Activated CD4-positive, CD25-positive, alpha-beta regulatory T cell treated with anti-CD3 and anti-CD28 coated beads, Interleukin-2, amount 50 U/mL, for 72 hours (primary cell): ENCODE measurements around the gene RASSF7.
A peak's percentile ranks its signal among the peaks of the same experiment; 100 is the strongest.

Source experiments
- DNase-seq: peaks from one replicate; pipeline ENCODE4 v3.0.0; 2021

RASSF7 gene

GRCh38 chr11:587978-588380 lies 27.2 kb downstream of the RASSF7 start:
- DNase-seq, result peak; percentile 62

- no peak for DNase-seq
Observed at GRCh38 chr11:589798-590197, 29.0 kb downstream of the RASSF7 start.

DNA sequence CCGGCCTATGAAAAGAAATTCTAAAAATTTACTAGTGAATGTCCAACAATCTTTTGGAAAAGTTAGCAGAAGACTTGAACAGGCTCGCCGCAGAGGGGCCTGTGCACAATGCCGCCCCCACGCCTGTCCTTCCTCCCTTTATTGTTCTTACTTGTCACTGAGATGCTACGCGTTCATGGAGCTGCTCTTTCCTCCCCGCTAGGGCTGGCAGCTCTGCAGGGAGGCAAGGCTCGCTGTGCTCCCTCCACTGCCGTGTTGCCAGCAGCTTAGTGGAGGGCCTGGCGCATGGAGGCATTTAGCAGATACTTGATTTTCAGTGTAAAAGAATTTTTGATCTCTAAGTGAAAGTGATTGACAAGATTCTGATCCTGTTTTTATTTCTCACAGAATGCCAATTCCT lies 30.2 kb downstream of the RASSF7 start:
- DNase-seq, result no peak

GRCh38 chr11:592501-592900 lies 31.7 kb downstream of the RASSF7 start:
- no peak for DNase-seq

GRCh38 chr11:592918-593317 lies 32.1 kb downstream of the RASSF7 start:
- DNase-seq, result no peak

GRCh38 chr11:593347-593746 lies 32.6 kb downstream of the RASSF7 start:
- no peak for DNase-seq

DNA sequence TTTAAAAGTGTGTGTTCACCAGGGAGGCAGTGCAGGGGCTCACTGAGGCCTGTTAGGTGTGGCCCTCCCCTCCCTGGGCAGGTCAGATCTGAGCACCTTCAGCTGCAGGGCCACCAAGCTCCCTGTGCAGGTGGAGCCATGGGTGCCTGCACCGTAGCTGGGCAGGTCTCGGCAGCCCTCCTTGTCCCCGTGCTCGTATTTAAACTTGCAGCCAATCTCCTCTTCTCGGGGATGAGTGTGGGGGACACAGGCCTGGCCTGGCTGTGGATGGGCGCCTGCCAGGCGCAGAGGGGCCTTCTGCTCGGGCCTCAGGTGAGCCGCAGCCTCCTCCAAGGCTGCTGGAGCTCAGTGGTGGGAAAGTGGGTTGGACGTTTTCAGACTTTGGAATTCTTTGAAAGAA lies 34.6 kb downstream of the RASSF7 start:
- DNase-seq, result no peak

DNA sequence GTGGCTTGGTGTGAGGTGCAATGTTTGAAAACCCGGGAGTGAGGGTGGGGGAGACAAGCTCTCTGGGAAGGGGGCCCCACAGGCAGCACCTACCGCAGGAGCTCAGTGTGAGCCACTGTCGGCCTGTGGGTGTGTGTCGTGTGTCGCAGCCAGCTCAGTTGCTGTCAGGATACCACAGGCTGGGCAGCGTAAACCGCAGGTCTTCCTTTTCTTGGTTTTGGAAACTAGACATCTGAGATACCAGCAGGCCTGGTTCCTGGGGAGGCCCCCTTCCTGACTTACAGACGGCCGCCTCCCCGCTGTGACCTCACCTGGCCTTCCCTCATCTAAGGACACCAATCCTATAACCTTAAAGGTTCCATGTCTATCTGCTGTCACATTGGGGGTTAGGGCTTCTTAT lies 35.6 kb downstream of the RASSF7 start:
- DNase-seq, result no peak

DNA sequence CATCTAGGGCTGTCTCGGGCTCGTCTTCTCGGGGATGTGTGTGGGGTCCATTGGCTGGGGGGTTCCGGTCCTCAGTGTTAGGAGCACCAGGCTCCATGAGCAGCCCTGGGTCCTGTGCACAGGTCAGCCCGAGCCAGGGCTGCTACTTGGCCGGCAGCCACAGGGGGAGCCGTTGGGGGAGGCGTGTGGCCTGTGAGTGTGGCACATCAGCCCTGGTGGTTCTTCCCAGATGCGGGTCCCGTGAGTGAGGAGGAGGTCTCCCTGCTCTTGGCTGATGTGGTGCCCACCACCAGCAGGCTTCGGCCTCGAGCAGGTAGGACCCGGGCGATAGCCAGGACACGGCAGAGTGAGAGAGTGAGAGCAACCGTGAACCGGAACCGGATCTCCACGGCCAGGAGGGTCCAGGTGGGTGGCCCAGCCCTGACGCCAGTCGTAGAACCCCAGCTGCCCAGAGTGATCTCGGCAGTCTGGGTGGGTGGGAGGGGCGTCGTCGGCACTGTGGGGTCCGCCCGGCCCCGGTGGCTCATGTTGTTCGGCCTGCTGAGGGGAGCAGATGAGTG lies 36.5 kb downstream of the RASSF7 start:
- DNase-seq, result no peak

- DNase-seq, result no peak
Observed at GRCh38 chr11:598005-598680, 37.4 kb downstream of the RASSF7 start.

DNA sequence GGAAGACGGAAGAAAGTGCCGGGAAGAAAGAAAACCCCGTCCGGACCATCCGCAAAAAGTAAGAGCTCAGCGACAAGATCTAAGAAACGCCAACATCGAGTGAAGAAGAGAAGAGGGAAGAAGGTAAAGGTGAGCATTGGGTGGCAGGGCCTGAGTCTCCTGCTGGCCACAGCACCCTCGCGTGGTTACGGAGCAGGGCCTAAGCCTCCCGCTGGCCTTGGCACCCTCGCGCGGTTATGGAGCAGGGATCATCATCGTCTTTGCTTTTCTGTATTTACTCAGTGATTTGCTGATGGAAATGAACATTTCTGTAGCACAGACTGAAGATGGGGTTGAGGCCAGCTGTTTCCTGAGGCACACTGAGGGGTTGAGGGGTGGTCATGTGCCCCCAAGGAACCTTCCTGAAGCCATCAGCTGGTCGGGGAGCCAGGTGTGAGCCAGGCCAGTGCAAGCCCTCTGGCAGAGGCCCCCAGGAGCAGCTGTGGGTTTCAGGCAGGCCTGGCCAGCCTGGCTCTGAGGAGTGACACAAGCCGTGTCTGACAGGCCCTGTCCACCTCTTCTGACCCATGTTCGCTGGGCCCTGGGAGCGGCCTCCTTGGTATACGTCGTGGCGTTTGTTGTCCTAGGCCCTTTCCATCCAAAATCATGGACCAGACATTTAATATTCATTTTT lies 40.9 kb downstream of the RASSF7 start:
- no peak for DNase-seq

- DNase-seq, result no peak
Observed at GRCh38 chr11:603154-603553, 42.4 kb downstream of the RASSF7 start.

GRCh38 chr11:605286-606129 lies 44.7 kb downstream of the RASSF7 start:
- no peak for DNase-seq

- no peak for DNase-seq
Observed at GRCh38 chr11:606245-606644, 45.5 kb downstream of the RASSF7 start.

DNA sequence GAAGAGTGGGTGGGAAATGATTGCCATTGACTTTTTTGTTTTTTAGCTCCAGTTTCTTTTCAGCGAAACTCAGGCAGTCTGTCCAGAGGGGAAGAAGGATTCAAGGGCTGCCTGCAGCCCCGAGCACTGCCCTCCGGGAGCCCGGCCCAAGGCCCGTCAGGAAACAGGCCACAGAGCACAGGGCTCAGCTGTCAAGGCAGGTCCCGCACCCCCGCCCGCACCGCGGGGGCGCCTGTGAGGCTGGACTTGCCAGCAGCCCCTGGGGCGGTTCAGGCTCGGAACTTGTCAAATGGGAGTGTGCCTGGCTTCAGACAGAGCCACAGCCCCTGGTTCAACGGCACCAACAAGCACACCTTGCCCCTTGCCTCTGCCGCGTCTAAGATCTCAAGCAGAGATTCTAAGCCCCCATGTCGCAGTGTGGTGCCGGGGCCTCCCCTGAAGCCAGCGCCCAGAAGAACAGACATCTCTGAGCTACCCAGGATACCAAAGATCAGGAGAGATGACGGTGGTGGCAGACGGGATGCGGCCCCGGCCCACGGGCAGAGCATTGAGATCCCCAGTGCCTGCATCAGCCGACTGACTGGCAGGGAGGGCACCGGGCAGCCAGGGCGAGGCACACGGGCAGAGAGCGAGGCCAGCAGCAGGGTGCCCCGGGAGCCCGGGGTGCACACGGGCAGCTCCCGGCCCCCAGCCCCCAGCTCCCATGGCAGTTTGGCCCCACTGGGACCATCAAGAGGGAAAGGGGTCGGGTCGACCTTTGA lies 46.4 kb downstream of the RASSF7 start:
- DNase-seq, result no peak

DNA sequence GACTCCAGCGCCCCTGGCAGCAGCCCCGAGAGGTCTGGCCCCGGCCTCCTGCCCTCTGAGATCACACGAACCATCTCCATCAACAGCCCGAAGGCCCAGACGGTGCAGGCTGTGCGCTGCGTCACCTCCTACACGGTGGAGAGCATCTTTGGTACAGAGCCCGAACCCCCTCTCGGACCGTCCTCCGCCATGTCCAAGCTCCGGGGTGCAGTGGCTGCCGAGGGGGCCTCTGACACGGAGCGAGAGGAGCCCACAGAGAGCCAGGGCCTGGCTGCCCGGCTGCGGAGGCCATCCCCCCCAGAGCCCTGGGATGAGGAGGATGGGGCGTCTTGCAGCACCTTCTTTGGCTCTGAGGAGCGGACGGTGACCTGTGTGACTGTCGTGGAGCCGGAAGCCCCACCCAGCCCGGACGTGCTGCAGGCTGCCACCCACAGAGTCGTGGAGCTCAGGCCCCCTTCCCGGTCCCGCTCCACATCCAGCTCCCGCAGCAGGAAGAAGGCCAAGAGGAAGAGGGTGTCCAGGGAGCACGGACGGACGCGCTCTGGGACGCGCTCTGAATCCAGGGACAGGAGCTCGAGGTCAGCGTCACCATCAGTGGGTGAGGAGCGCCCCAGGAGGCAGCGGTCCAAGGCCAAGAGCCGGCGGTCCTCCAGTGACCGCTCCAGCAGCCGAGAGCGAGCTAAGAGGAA lies 47.3 kb downstream of the RASSF7 start:
- no peak for DNase-seq

GRCh38 chr11:608791-609251 lies 48.1 kb downstream of the RASSF7 start:
- no peak for DNase-seq

GRCh38 chr11:609341-609811 lies 48.6 kb downstream of the RASSF7 start:
- no peak for DNase-seq

- DNase-seq, result no peak
Observed at GRCh38 chr11:610146-610801, 49.5 kb downstream of the RASSF7 start.

DNA sequence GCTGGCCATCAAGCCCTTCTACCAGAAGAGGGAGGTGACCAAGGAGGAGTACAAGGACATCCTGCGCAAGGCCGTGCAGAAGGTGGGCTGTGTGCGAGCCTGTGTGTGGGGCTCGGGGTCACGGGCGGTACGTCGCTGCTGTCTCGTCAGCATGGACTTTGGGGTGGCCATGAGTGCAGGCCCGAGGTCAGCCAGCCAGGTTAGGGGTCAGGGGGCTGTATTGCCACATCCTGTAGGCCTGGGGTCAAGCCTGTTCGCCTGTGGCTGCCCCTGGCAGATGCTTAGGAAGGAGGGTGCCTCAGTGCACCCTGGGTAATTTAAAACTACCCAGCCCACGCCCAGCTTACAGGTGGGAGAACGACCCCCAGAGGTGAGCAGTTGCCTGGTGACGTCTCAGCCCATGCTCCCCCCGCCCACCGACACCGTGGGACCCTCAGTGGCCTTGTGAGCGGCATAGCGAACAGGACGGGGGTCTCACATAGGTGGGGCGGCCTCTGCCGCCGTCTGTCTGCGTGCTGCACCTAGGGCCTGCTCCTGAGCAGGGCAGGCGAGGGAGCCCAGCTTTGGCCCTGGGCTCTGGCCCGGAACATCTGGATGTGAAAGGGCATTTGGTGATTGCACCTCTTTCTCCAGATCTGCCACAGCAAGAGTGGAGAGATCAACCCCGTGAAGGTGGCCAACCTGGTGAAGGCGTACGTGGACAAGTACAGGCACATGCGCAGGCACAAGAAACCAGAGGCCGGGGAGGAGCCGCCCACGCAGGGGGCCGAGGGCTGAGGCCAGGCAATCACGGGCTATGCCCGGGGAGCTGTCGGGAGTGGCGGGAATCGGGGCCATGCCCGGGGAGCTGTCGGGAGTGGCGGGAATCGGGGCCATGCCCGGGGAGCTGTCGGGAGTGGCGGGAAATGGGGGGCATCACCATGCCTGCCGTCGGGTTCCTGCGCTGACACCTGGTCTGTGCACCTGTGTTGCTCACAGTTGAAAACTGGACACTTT lies 50.5 kb downstream of the RASSF7 start:
- DNase-seq, result no peak
